SU-DHL-6 (cell line): ENCODE results near the gene CSRNP2.

Experiments
- EZH2phosphoT487 ChIP-seq: fragments of 200-600 bp; sonication (generic), shearing (Covaris generic); conservative IDR thresholded peaks from 2 replicates; pipeline ENCODE4 v1.6.1; 2018; ENCODE audit warnings: mild to moderate bottlenecking, antibody characterized with exemption, low read length, moderate library complexity, mixed read lengths
- TF ChIP-seq, protein P1 (sequence below): fragments of 200-600 bp; sonication (generic); IDR thresholded peaks from one replicate; pipeline ENCODE4 v1.5.1; 2017; ENCODE audit warnings: antibody characterized with exemption, mild to moderate bottlenecking, low read length, moderate library complexity; ENCODE audit not compliant: insufficient read depth, poor library complexity, severe bottlenecking

DNA sequence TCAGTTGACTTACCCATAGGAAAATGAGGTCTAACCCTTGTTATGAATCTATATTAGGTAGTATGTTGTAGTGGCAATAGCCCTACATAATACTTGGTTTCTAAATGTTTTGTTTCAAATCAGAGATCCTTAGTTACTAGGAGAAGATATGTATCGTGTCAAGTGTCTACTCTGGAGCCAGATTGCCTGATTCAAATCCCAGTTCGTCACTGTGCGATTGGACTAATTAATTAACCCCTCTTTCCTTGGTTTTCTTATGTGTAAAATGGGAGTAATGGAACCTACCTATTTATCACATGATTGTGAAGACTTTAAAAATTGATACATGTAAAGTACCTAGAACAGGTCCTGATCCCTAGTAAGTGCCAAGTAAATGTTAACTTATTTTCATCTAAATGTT, 33.9 kb downstream of the CSRNP2 start:
- TF ChIP-seq, protein P1, sequence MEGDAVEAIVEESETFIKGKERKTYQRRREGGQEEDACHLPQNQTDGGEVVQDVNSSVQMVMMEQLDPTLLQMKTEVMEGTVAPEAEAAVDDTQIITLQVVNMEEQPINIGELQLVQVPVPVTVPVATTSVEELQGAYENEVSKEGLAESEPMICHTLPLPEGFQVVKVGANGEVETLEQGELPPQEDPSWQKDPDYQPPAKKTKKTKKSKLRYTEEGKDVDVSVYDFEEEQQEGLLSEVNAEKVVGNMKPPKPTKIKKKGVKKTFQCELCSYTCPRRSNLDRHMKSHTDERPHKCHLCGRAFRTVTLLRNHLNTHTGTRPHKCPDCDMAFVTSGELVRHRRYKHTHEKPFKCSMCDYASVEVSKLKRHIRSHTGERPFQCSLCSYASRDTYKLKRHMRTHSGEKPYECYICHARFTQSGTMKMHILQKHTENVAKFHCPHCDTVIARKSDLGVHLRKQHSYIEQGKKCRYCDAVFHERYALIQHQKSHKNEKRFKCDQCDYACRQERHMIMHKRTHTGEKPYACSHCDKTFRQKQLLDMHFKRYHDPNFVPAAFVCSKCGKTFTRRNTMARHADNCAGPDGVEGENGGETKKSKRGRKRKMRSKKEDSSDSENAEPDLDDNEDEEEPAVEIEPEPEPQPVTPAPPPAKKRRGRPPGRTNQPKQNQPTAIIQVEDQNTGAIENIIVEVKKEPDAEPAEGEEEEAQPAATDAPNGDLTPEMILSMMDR, result no peak
- TF ChIP-seq EZH2phosphoT487, result no peak
